Measurements from ENCODE around the gene FFAR1. TPM values are rescaled to one million over a fixed set of nuclear protein-coding genes. Genes with fewer than 3 reads are reported as not detected.

Gene FFAR1
- total and polyA plus RNA-seq, 2 donors (not counting 1 experiment from before 2014, with no cell fraction given), result 3.0 to 17.9 TPM

DNA sequence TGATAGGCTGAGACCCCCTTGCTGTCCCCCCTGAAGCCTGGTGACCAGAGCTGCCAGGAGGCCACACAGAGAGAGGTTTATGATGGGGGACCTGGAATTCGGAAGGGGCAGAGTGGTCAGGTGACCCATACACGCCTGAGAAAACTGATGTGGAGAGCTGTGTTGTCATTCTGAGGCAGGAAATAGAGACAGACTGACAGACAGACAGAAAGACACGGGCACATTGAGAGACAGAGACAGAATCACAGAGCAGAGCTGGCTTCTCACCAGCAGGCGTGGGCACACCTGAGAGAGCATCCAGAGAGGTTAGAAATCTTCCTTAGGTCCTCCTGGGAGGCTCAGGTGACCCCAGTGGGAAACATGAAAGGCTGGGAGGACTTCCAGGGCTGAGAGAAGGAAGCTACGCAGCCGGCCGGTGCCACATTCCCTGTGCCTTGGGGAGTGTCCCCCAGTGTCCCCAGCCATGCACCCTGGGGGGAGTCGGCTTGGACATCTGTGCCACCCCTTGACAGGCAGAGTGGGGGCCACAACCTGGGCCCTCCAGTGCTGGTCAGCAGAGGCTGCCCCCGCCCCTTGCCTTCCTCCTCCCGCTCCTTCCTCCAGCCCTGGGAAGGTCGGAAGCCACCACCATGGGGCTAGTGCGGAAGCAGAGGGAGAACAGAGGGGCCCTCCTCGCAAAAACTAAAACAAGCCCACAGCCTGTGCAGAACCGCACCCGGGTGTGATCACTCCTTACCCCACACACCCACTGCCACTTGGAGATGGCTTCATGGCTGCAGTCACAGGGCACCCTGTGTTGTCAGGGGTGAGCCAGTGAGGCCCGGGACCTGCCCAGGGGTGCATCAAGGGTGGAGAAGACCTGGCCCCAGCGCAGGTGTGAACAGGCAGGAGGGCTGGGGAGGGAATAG lies 2.2 kb downstream of the FFAR1 start:
- intact Hi-C loops (cut with micrococcal nuclease), result loop anchor here (5.0 to 10.0 kb wide), 3 partner anchors 68 to 365 kb away; partner anchors contain the start of genes HAMP and KMT2B
- CTCF ChIA-PET, result interaction anchor here (1.0 to 13.5 kb wide), 5 partner anchors 15 to 146 kb away, joined by 3 to 234 read pairs (median 19); no protein-coding TSS in a partner anchor
- H3K27me3 ChIP-seq (replicated peaks in 1 of 4; ENCODE audit: control extremely low read depth in 1 of 4, control insufficient read depth in 3 of 4, insufficient read depth in 4 of 4, low read length in 3 of 4), result no peaks in the 10 kb centered on the region
- no peak for TF ChIP-seq EZH2 (IDR thresholded peaks at IDR 0.05; ENCODE audit: borderline replicate concordance, insufficient read depth, low read depth, low read length, poor library complexity, severe bottlenecking)
- TF ChIP-seq, protein P1, sequence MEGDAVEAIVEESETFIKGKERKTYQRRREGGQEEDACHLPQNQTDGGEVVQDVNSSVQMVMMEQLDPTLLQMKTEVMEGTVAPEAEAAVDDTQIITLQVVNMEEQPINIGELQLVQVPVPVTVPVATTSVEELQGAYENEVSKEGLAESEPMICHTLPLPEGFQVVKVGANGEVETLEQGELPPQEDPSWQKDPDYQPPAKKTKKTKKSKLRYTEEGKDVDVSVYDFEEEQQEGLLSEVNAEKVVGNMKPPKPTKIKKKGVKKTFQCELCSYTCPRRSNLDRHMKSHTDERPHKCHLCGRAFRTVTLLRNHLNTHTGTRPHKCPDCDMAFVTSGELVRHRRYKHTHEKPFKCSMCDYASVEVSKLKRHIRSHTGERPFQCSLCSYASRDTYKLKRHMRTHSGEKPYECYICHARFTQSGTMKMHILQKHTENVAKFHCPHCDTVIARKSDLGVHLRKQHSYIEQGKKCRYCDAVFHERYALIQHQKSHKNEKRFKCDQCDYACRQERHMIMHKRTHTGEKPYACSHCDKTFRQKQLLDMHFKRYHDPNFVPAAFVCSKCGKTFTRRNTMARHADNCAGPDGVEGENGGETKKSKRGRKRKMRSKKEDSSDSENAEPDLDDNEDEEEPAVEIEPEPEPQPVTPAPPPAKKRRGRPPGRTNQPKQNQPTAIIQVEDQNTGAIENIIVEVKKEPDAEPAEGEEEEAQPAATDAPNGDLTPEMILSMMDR (IDR thresholded peaks at IDR 0.05), result no peak
- H3K79me2 ChIP-seq (ENCODE audit: control insufficient read depth, insufficient read depth, low read length), result no peaks in the 10 kb centered on the region
- H2AFZ ChIP-seq (ENCODE audit: insufficient read depth, low read depth, low read length, poor library complexity, severe bottlenecking), result no peak overlapping the region
- H3K36me3 ChIP-seq (replicated peaks in 1 of 2; ENCODE audit: control extremely low read depth in 1 of 2, control insufficient read depth in 1 of 2, extremely low read depth in 1 of 2, insufficient read depth in 2 of 2, low read length in 1 of 2), result peaks cover 0 to 23% of the 10 kb centered on the region in 2 experiments
- Mint-ChIP-seq H3K9me3 (ENCODE audit: insufficient read depth) (no peaks in the 10 kb centered on the region), H3K27me3 (no peaks in the 10 kb centered on the region), H3K4me1 (peaks cover 63% of the 10 kb centered on the region), H3K4me3 (peak overlapping the region; percentile 39), H3K27ac (peak overlapping the region; percentile 51)
- DNase-seq (peak; percentile 49), ATAC-seq (ENCODE audit: low read depth) (no peak)
- H3K27ac ChIP-seq (ENCODE audit: low read length in 2 of 2), result peak overlapping the region in 1 of 2 donors; percentile 35
- H3K4me3 ChIP-seq (ENCODE audit: control extremely low read depth in 1 of 5, extremely low read depth in 1 of 5, insufficient read depth in 1 of 5, low read depth in 2 of 5, low read length in 4 of 5), result no peak overlapping the region
- peaks cover 58 to 72% of the 10 kb centered on the region in 2 donors for H3K4me1 ChIP-seq (ENCODE audit: control insufficient read depth in 2 of 2, insufficient read depth in 2 of 2, low read length in 2 of 2)
- H3K9me3 ChIP-seq (ENCODE audit: control extremely low read depth in 1 of 3, control insufficient read depth in 2 of 3, insufficient read depth in 1 of 3, low read length in 2 of 3), result peaks cover 0 to 10% (median 0%) of the 10 kb centered on the region in 3 donors
- H4K20me1 ChIP-seq (ENCODE audit: control insufficient read depth, insufficient read depth, low read length, poor library complexity, severe bottlenecking), result peaks cover 15% of the 10 kb centered on the region
- POLR2A ChIA-PET, result interaction anchor here (0.5 to 3.1 kb wide), 7 partner anchors 13 to 113 kb away, joined by 3 to 12 read pairs (median 3); partner anchors contain the start of gene CD22
- H3K9ac ChIP-seq (ENCODE audit: low read length), result no peak overlapping the region
- peak overlapping the region; percentile 65 for H3K4me2 ChIP-seq (replicated peaks; ENCODE audit: low read depth, low read length, poor library complexity, severe bottlenecking)
- WGBS (ENCODE audit: insufficient coverage), result 89% methylated on average over 15 of the region's 17 CpGs
